ENCODE data around the gene PRDM10. TPM values are rescaled to one million over a fixed set of nuclear protein-coding genes. Genes with fewer than 3 reads are reported as not detected.

The PRDM10 gene
- total and polyA plus RNA-seq, 10 of the 15 experiments (the other 5 are each of a cell fraction or from before 2014, with no cell fraction given), result 0.93 to 6.2 (median 4.1) TPM

- ChIA-PET SMC1A (ENCODE audit: uncharacterized antibody, unreplicated experiment) (interaction anchor here (0.6 to 2.9 kb wide), 20 partner anchors 8 to 241 kb away, joined by 3 to 23 read pairs (median 4); no protein-coding TSS in a partner anchor), POLR2A (interaction anchor here (0.6 to 2.5 kb wide), 9 partner anchors 9 to 763 kb away, joined by 3 to 10 read pairs (median 5); no protein-coding TSS in a partner anchor), RAD21 (ENCODE audit: unreplicated experiment) (interaction anchor here (0.6 to 3.8 kb wide), 11 partner anchors 11 to 149 kb away, joined by 3 to 41 read pairs (median 4); no protein-coding TSS in a partner anchor), CTCF (interaction anchor here (0.6 to 4.1 kb wide), 12 partner anchors 11 to 143 kb away, joined by 3 to 36 read pairs (median 5); no protein-coding TSS in a partner anchor)
- H2AFZ ChIP-seq (ENCODE audit: control insufficient read depth, low read depth, low read length), result peak overlapping the region; percentile 100
- FAIRE-seq (peak; percentile 87), ATAC-seq (peak; percentile 85), DNase-seq (ENCODE audit: low read depth, low spot score) (peak; percentile 95)
- no peaks in the 10 kb centered on the region for H4K20me1 ChIP-seq (ENCODE audit: control insufficient read depth, insufficient read depth)
- H3K4me2 ChIP-seq (ENCODE audit: control insufficient read depth, insufficient read depth), result peak overlapping the region; percentile 83
- no TSS peak for BruUV-seq (replicated peaks)
- peak overlapping the region; percentile 84 for H3K4me3 ChIP-seq
- H3K79me2 ChIP-seq (ENCODE audit: control insufficient read depth, insufficient read depth, low read length), result peaks cover 20% of the 10 kb centered on the region
- H3K27me3 ChIP-seq (replicated peaks in 1 of 2; ENCODE audit: control insufficient read depth in 2 of 2, insufficient read depth in 2 of 2, low read length in 1 of 2), result no peaks in the 10 kb centered on the region
- H3K27ac ChIP-seq (ENCODE audit: control insufficient read depth, insufficient read depth), result peak overlapping the region; percentile 100
- in situ Hi-C loops (cut with MboI), result no loop called here
- H3K9ac ChIP-seq (ENCODE audit: control insufficient read depth, insufficient read depth, low read length), result peak overlapping the region; percentile 94
- WGBS (ENCODE audit: insufficient coverage, insufficient replicate concordance, low lambda C conversion rate, missing lambda C conversion rate), result under 1% methylated on average over 56 of the region's 65 CpGs
- 0 out of 2 replicates have a peak, but pooled peaks cover 6% of the 10 kb centered on the region for H3K4me1 ChIP-seq (ENCODE audit: control insufficient read depth, insufficient read depth, low read length)
- intact Hi-C loops (cut with micrococcal nuclease; ENCODE audit: unreplicated experiment), result loop anchor here (1.0 to 5.0 kb wide), 4 partner anchors 66 to 731 kb away; partner anchors contain the start of gene APLP2
- H3K9me3 ChIP-seq (replicated peaks; ENCODE audit: control insufficient read depth, insufficient read depth, low read length), result no peaks in the 10 kb centered on the region
- no peaks in the 10 kb centered on the region for H3K36me3 ChIP-seq (ENCODE audit: control insufficient read depth in 2 of 2, insufficient read depth in 2 of 2, low read length in 1 of 2)
- TF ChIP-seq CHD4 (IDR thresholded peaks at IDR 0.05) (no peak), WRNIP1 (IDR thresholded peaks at IDR 0.05; ENCODE audit: borderline replicate concordance, low read depth, low read length) (no peak; the same call in 1 of the 2 replicates), TCF3 (IDR thresholded peaks at IDR 0.05; ENCODE audit: borderline replicate concordance, insufficient read depth, low read depth, low read length) (peak; percentile 79), MYC (IDR thresholded peaks at IDR 0.05; ENCODE audit: insufficient read depth, insufficient read length, insufficient replicate concordance, low read length, severe bottlenecking) (peak; percentile 71), CEBPB (IDR thresholded peaks at IDR 0.05; ENCODE audit: borderline replicate concordance in 1 of 2, low read depth in 2 of 2, low read length in 2 of 2) (peak in 1 of 2 experiments; percentile 33; a peak in 1 of 4 replicates), BHLHE40 (IDR thresholded peaks at IDR 0.05; ENCODE audit: borderline replicate concordance in 1 of 2, low read depth in 2 of 2, low read length in 1 of 2) (peak; percentile 58 to 90; a peak in 2 of 4 replicates), ZNF217 (IDR thresholded peaks at IDR 0.05) (0 out of 2 replicates have a peak, but pooled peaks have one; percentile 25), IRF4 (IDR thresholded peaks at IDR 0.05; ENCODE audit: low read depth, low read length) (peak; percentile 61; the same call in 1 of the 2 replicates), E4F1 (IDR thresholded peaks at IDR 0.05; ENCODE audit: borderline replicate concordance, partially characterized antibody) (peak; percentile 47), NFYB (IDR thresholded peaks at IDR 0.05; ENCODE audit: insufficient read depth, low read depth, low read length) (peak; percentile 89), STAT1 (conservative IDR thresholded peaks at IDR 0.05) (0 out of 2 replicates have a peak, but pooled peaks have one; percentile 17), YBX1 (IDR thresholded peaks at IDR 0.05) (no peak), ZNF687 (IDR thresholded peaks at IDR 0.05) (peak; percentile 75)
Measured at GRCh38 chr11:130002846-130003716, 446 bp upstream of the PRDM10 start.

Data from GM12878 (cell line).